GM06990 (cell line): ENCODE results near the gene PGC.

Source experiments
- DNase-seq: peaks from one replicate; pipeline ENCODE4 v3.0.0-alpha.2; 2011; ENCODE audit not compliant: insufficient read length; ENCODE audit errors: extremely low read depth
- H3K27me3 ChIP-seq: replicated peaks from 2 replicates; pipeline ENCODE4 v1.6.0; 2011; ENCODE audit warnings: low read length; ENCODE audit not compliant: control insufficient read depth, insufficient read depth
- H3K36me3 ChIP-seq: 2 replicates; pipeline ENCODE4 v1.5.1; 2011; ENCODE audit warnings: low read length; ENCODE audit not compliant: control insufficient read depth, insufficient read depth
- H3K4me3 ChIP-seq: replicated peaks from 2 replicates; pipeline ENCODE4 v1.5.1; 2011; ENCODE audit warnings: low read depth, mild to moderate bottlenecking, control low read depth, low read length
- CTCF ChIP-seq: IDR thresholded peaks from 2 replicates; pipeline ENCODE4 v1.5.1; 2011; ENCODE audit warnings: low read length, control low read depth, mild to moderate bottlenecking, inconsistent platforms; ENCODE audit not compliant: insufficient read depth, poor library complexity, severe bottlenecking

The PGC gene

DNA sequence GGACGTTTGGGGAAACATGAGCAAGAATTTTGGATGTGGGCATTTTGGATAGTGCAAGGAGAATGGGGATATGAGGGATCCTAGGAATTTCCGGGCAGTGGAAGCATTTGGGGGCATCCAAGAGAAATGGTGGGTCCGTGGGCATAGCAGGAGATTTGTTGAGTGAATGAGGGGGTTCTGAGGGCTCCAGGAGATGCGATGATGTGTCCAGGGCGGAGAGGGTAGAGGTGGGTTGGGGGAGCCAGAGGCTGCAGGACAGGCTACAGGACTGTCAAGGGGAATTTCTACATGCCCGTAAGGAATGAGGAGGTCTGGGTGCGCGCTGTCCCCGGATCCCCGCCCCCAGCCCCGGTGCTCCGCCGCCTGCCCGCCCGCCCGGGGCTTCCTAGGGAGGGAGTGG lies 32.1 kb upstream of the PGC start:
- no peak for TF ChIP-seq CTCF
- peaks cover 2% of the 10 kb centered on the region for H3K36me3 ChIP-seq
- H3K27me3 ChIP-seq = no peaks in the 10 kb centered on the region
- DNase-seq = no peak
- H3K4me3 ChIP-seq = peak overlapping the region; percentile 69

DNA sequence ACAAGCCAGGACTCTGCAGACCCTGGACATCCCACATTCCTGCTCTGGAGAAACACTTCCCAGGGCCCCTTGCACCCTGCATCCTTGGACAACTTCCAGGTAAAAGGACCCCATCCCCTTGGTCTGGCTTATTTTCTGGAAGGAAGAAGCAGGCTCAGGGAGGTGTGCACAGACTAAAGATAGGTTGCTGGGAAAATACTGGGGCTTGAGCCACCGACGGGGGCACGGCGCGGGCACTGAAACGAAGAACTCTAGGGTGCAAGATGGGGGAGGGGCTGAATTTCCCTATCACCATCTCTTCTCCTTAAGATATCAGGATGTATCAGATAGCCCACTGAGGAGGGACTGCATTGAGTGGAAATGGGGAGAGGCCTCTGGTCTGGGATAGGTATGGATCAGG lies 31.7 kb upstream of the PGC start:
- peak overlapping the region; percentile 69 for H3K4me3 ChIP-seq
- TF ChIP-seq CTCF = no peak
- peaks cover 2% of the 10 kb centered on the region for H3K36me3 ChIP-seq
- DNase-seq = no peak
- H3K27me3 ChIP-seq = no peaks in the 10 kb centered on the region

GRCh38 chr6:41777551-41778285 lies 30.5 kb upstream of the PGC start:
- no peak for TF ChIP-seq CTCF
- peaks cover 2% of the 10 kb centered on the region for H3K36me3 ChIP-seq
- no peak for DNase-seq
- H3K27me3 ChIP-seq = no peaks in the 10 kb centered on the region
- H3K4me3 ChIP-seq = no peak overlapping the region

DNA sequence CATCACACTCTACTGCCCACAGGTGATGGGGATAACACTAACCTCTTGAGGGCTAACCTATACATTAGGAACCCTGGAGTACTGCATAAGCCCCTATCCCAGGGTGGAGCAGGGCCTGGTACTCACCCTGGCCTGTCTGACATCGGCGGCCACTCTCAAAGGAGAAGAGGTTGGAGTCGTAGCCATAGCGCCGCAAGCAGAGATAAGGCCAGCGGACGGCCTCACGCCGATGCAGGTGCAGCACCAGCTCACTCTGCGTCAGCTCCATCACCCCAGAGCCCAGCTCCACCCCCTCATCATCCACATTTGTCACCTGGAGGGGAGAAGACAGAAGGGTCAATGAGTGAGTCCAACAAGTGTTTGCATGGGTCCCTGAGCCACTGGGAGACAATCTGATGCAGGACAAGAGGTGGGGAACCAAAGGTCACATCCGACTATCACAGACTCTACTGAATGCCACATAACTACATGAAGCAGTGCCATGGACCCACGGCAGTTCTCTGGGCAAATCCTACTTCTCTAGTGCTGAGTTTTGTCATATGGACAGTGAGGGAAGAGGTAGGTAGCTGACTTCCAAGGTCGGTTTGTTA lies 28.2 kb upstream of the PGC start:
- H3K36me3 ChIP-seq = peaks cover 7% of the 10 kb centered on the region
- no peaks in the 10 kb centered on the region for H3K27me3 ChIP-seq
- H3K4me3 ChIP-seq = no peak overlapping the region
- TF ChIP-seq CTCF = no peak
- no peak for DNase-seq

- Histone ChIP-seq H3K36me3 (peaks cover 10% of the 10 kb centered on the region), H3K4me3 (no peak overlapping the region), H3K27me3 (no peaks in the 10 kb centered on the region)
- no peak for TF ChIP-seq CTCF
- no peak for DNase-seq
These were observed 27.6 kb upstream of the PGC start for GRCh38 chr6:41774841-41775240.
